ENCODE measurements around the gene LIF. TPM values are rescaled to one million over a fixed set of nuclear protein-coding genes. Genes with fewer than 3 reads are reported as not detected.
A peak's percentile ranks its signal among the peaks of the same experiment; 100 is the strongest.

The LIF gene
- total RNA-seq, 1 experiment from 2014 or later = 75.4 TPM

- no peak for TF ChIP-seq YY1 (IDR thresholded peaks at IDR 0.05; ENCODE audit: extremely low read depth, insufficient replicate concordance, low read depth, low read length)
- no peak for TF ChIP-seq TCF7L2 (IDR thresholded peaks at IDR 0.05; ENCODE audit: borderline replicate concordance, extremely low read depth, insufficient read depth, insufficient read length)
- TF ChIP-seq EZH2 (IDR thresholded peaks at IDR 0.05) = no peak
- TF ChIP-seq ELF1 (IDR thresholded peaks at IDR 0.05; ENCODE audit: borderline replicate concordance, low read depth) = no peak
- TF ChIP-seq MAX (IDR thresholded peaks at IDR 0.05) = no peak
- no peak for TF ChIP-seq POLR2AphosphoS5 (IDR thresholded peaks at IDR 0.05; ENCODE audit: low read depth, low read length)
- no peak for TF ChIP-seq JUND (IDR thresholded peaks at IDR 0.05)
- TF ChIP-seq CBX3 (IDR thresholded peaks at IDR 0.05; ENCODE audit: low read depth) = no peak
- no peak for TF ChIP-seq SP1 (IDR thresholded peaks at IDR 0.05; ENCODE audit: low read depth)
- TF ChIP-seq, protein P1, sequence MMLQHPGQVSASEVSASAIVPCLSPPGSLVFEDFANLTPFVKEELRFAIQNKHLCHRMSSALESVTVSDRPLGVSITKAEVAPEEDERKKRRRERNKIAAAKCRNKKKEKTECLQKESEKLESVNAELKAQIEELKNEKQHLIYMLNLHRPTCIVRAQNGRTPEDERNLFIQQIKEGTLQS (IDR thresholded peaks at IDR 0.05) = no peak
Measured at GRCh38 chr22:30204742-30205111, 41.8 kb downstream of the LIF start (continued).

DNA sequence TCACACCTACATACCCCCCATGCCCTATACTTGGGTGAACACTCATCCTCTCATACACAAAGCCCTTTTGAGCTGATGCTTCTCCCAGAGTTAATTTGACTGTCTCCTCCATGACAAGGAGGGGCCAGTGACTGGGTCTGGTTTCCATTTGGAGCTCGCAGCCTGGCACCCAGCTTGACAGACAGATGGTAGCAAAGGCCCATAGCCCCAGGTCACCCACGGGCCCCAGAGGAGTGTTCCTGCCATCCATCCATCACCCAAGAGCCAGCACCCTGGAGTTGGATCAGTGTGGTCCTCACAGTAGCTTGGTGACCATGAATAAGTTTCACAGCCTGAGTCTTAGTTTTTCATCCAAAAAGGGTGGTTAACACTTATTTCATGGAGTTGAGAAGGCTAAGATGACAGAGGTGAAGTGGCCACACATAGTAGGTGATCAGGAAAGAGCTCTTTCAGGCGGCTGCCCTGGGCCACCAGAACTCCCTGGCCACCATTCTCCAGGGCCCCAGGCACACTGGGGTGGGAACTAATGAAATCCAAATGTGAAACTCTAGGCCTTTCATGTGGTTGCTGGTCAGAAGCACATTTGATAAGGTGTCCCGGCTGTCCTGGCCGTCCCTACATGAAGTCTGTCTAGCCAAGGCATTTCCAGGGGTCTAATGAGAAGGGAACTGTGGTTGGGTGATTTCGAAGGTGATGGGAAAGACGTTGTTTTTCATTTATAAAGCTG, 42.4 kb downstream of the LIF start:
- no peak overlapping the region for H3K4me3 ChIP-seq (replicated peaks in 1 of 2; ENCODE audit: low read depth in 1 of 2, low read length in 2 of 2)
- RAD21 ChIA-PET (ENCODE audit: low non-redundant PET in 1 of 2, low total read pairs in 2 of 2, uncharacterized antibody in 2 of 2, unreplicated experiment in 2 of 2) = no interaction called here
- peaks cover 0 to 9% of the 10 kb centered on the region in 2 experiments; a peak in 1 of 4 replicates for H3K9me3 ChIP-seq (ENCODE audit: control insufficient read depth in 1 of 2, insufficient read depth in 1 of 2, low read depth in 1 of 2, low read length in 2 of 2)
- H3K4me2 ChIP-seq (ENCODE audit: low read length) = no peak overlapping the region; the same call in 1 of the 2 replicates
- no peak for ATAC-seq
- intact Hi-C loops (cut with micrococcal nuclease) = no loop called here
- no TSS peak for BruUV-seq (replicated peaks)
- peaks cover 0 to 7% of the 10 kb centered on the region in 2 experiments; a peak in 1 of 4 replicates for H3K36me3 ChIP-seq (ENCODE audit: control insufficient read depth in 1 of 2, insufficient read depth in 2 of 2, low read length in 2 of 2)
- no peaks in the 10 kb centered on the region for H3K27me3 ChIP-seq (ENCODE audit: insufficient read depth, low read length)
- POLR2A ChIA-PET = interaction anchor here (0.5 to 7.5 kb wide), 10 partner anchors 8 to 73 kb away, joined by 3 to 61 read pairs (median 6); partner anchors contain the start of gene LIF
- H3K79me2 ChIP-seq (ENCODE audit: insufficient read depth, low read length) = no peaks in the 10 kb centered on the region
- H3K9me2 ChIP-seq (ENCODE audit: insufficient read depth) = no peaks in the 10 kb centered on the region
- TF ChIP-seq RAD21 (IDR thresholded peaks at IDR 0.05; ENCODE audit: low read depth) (no peak), ZNF274 (IDR thresholded peaks at IDR 0.05; ENCODE audit: low read depth, low read length) (no peak), SP1 (IDR thresholded peaks at IDR 0.05; ENCODE audit: low read depth) (no peak), SIN3A (IDR thresholded peaks at IDR 0.05; ENCODE audit: low read depth) (no peak), ELF1 (IDR thresholded peaks at IDR 0.05; ENCODE audit: borderline replicate concordance, low read depth) (no peak), SRF (IDR thresholded peaks at IDR 0.05; ENCODE audit: low read depth) (no peak)
- TF ChIP-seq, protein P2, sequence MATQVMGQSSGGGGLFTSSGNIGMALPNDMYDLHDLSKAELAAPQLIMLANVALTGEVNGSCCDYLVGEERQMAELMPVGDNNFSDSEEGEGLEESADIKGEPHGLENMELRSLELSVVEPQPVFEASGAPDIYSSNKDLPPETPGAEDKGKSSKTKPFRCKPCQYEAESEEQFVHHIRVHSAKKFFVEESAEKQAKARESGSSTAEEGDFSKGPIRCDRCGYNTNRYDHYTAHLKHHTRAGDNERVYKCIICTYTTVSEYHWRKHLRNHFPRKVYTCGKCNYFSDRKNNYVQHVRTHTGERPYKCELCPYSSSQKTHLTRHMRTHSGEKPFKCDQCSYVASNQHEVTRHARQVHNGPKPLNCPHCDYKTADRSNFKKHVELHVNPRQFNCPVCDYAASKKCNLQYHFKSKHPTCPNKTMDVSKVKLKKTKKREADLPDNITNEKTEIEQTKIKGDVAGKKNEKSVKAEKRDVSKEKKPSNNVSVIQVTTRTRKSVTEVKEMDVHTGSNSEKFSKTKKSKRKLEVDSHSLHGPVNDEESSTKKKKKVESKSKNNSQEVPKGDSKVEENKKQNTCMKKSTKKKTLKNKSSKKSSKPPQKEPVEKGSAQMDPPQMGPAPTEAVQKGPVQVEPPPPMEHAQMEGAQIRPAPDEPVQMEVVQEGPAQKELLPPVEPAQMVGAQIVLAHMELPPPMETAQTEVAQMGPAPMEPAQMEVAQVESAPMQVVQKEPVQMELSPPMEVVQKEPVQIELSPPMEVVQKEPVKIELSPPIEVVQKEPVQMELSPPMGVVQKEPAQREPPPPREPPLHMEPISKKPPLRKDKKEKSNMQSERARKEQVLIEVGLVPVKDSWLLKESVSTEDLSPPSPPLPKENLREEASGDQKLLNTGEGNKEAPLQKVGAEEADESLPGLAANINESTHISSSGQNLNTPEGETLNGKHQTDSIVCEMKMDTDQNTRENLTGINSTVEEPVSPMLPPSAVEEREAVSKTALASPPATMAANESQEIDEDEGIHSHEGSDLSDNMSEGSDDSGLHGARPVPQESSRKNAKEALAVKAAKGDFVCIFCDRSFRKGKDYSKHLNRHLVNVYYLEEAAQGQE (IDR thresholded peaks at IDR 0.05; ENCODE audit: low read depth) = no peak
- TF ChIP-seq, protein P1 (IDR thresholded peaks at IDR 0.05) = no peak
- DNase-seq (ENCODE audit: low read depth, low spot score) = no peak
- H3K9ac ChIP-seq (ENCODE audit: low read length) = peak overlapping the region; percentile 80; the same call in 1 of the 2 replicates
- CTCF ChIA-PET = no interaction called here
- H3K4me1 ChIP-seq (ENCODE audit: control insufficient read depth in 1 of 2, insufficient read depth in 2 of 2, low read length in 2 of 2) = peaks cover 49 to 72% of the 10 kb centered on the region in 2 experiments
- H4K20me1 ChIP-seq (ENCODE audit: insufficient read depth) = no peaks in the 10 kb centered on the region
- H2AFZ ChIP-seq (ENCODE audit: low read depth, low read length, poor library complexity, severe bottlenecking) = no peak overlapping the region
- peak overlapping the region; percentile 96 for H3K27ac ChIP-seq (ENCODE audit: low read depth, low read length)
